CD8-positive, alpha-beta memory T cell (primary cell): ENCODE results near the gene TCAP. TPM values are rescaled to one million over a fixed set of nuclear protein-coding genes. Genes with fewer than 3 reads are reported as not detected.

Experiments
- CTCF ChIA-PET: fragments of 350-600 bp; sonication (Branson Sonifier 250); formaldehyde crosslinking; loops from one replicate; lab custom pipeline; 2021; ENCODE audit warnings: antibody characterized with exemption; lab: Charles Lee
- POLR2A ChIA-PET: fragments of 350-600 bp; sonication (Branson Sonifier 250); formaldehyde crosslinking; loops from one replicate; lab custom pipeline; 2021; ENCODE audit warnings: antibody characterized with exemption; lab: Charles Lee
- DNase-seq, 5 donors: peaks; one replicate each; pipeline versions ENCODE4 v3.0.0 to v3.0.0-alpha.2; 2020 to 2022; ENCODE audit warnings: mixed read lengths in 1 of 5
- H3K27ac ChIP-seq: one replicate; pipeline ENCODE4 v1.7.0; 2013; ENCODE audit warnings: low read depth, mild to moderate bottlenecking, low read length, moderate library complexity
- H3K27me3 ChIP-seq: 2 replicates; pipeline ENCODE4 v1.7.0; 2013; ENCODE audit warnings: low read length, mild to moderate bottlenecking; ENCODE audit not compliant: insufficient read depth, poor library complexity, severe bottlenecking
- H3K36me3 ChIP-seq: 2 replicates; pipeline ENCODE4 v1.7.0; 2013; ENCODE audit warnings: mild to moderate bottlenecking, low read length, moderate library complexity; ENCODE audit not compliant: insufficient read depth
- H3K4me1 ChIP-seq: 2 replicates; pipeline ENCODE4 v1.7.0; 2013; ENCODE audit warnings: mild to moderate bottlenecking, low read length, moderate library complexity; ENCODE audit not compliant: insufficient read depth
- H3K4me3 ChIP-seq: 2 replicates; pipeline ENCODE4 v1.7.0; 2013; ENCODE audit warnings: mild to moderate bottlenecking, low read length
- H3K9me3 ChIP-seq: 2 replicates; pipeline ENCODE4 v1.7.0; 2013; ENCODE audit warnings: mild to moderate bottlenecking, low read length
- H3K27ac Mint-ChIP-seq, 8 donors: one replicate each; pipeline ENCODE4 v1.8.0; 2020 to 2021; ENCODE audit warnings: mixed read lengths in 8 of 8, mild to moderate bottlenecking in 6 of 8, inconsistent platforms in 3 of 8, moderate library complexity in 3 of 8
- H3K27me3 Mint-ChIP-seq, 2 donors: one replicate each; pipeline ENCODE4 v1.8.0; 2020 to 2021; ENCODE audit warnings: mixed read lengths in 2 of 2, mild to moderate bottlenecking in 1 of 2, moderate library complexity in 1 of 2
- H3K36me3 Mint-ChIP-seq, 3 donors: one replicate each; pipeline ENCODE4 v1.8.0; 2020 to 2021; ENCODE audit warnings: mixed read lengths in 3 of 3, inconsistent platforms in 1 of 3, mild to moderate bottlenecking in 1 of 3
- H3K4me1 Mint-ChIP-seq, 3 donors: one replicate each; pipeline ENCODE4 v1.8.0; 2020 to 2021; ENCODE audit warnings: mixed read lengths in 3 of 3, inconsistent platforms in 1 of 3, mild to moderate bottlenecking in 1 of 3
- H3K4me3 Mint-ChIP-seq, 7 donors: one replicate each; pipeline ENCODE4 v1.8.0; 2020 to 2021; ENCODE audit warnings: mixed read lengths in 7 of 7, mild to moderate bottlenecking in 6 of 7, moderate library complexity in 4 of 7, inconsistent platforms in 2 of 7
- H3K9me3 Mint-ChIP-seq, 5 donors: one replicate each; pipeline ENCODE4 v1.8.0; 2020 to 2022; ENCODE audit warnings: mixed read lengths in 5 of 5, mild to moderate bottlenecking in 3 of 5, moderate library complexity in 2 of 5, inconsistent platforms in 1 of 5
- polyA plus RNA-seq: library from polyadenylated mRNA; unstranded; fragments of 300-500 nt; fragmentation: Illumina TruSeq; gene quantifications from one replicate; pipeline ENCODE4 v1.2.3, GENCODE V29; 2021
- total RNA-seq, 2 experiments: library from RNA; stranded (reverse); gene quantifications; one replicate each; pipeline ENCODE4 v1.2.3, GENCODE V29; 2021

TCAP gene
- total and polyA plus RNA-seq, 3 experiments from 2014 or later, result 0.97 to 1.6 TPM; not detected in 1

- H3K36me3 Mint-ChIP-seq, result peaks cover 0 to 4% (median 0%) of the 10 kb centered on the region in 3 donors
- no peaks in the 10 kb centered on the region for H3K9me3 Mint-ChIP-seq
- H3K27ac Mint-ChIP-seq, result peak overlapping the region in 1 of 8 donors; percentile 26
- H3K4me1 Mint-ChIP-seq, result peaks cover 15 to 25% (median 25%) of the 10 kb centered on the region in 3 donors
- CTCF ChIA-PET, result interaction anchor here (1.1 to 1.5 kb wide), 3 partner anchors 27 to 489 kb away, joined by 3 read pairs; partner anchors contain the start of gene MIEN1
- peaks cover 10% of the 10 kb centered on the region for H3K27me3 ChIP-seq
- no peaks in the 10 kb centered on the region for H3K36me3 ChIP-seq
- POLR2A ChIA-PET, result no interaction called here
- H3K27ac ChIP-seq, result no peak overlapping the region
- DNase-seq, result no peak
- H3K4me3 ChIP-seq, result no peak overlapping the region
- H3K27me3 Mint-ChIP-seq, result peaks cover 18 to 33% of the 10 kb centered on the region in 2 donors
- peaks cover 13% of the 10 kb centered on the region for H3K4me1 ChIP-seq
- H3K9me3 ChIP-seq, result no peaks in the 10 kb centered on the region
- H3K4me3 Mint-ChIP-seq, result peak overlapping the region in 1 of 7 donors; percentile 28
Measured at GRCh38 chr17:39702901-39703893, 38.0 kb downstream of the TCAP start.

GRCh38 chr17:39703913-39704312 lies 38.8 kb downstream of the TCAP start:
- Histone ChIP-seq H3K4me1 (peaks cover 18% of the 10 kb centered on the region), H3K36me3 (no peaks in the 10 kb centered on the region), H3K9me3 (no peaks in the 10 kb centered on the region), H3K27me3 (peaks cover 10% of the 10 kb centered on the region), H3K27ac (no peak overlapping the region), H3K4me3 (no peak overlapping the region)
- Mint-ChIP-seq H3K9me3 (no peaks in the 10 kb centered on the region), H3K27ac (no peak overlapping the region), H3K27me3 (peaks cover 18 to 30% of the 10 kb centered on the region in 2 donors), H3K4me3 (no peak overlapping the region), H3K36me3 (peaks cover 0 to 4% (median 0%) of the 10 kb centered on the region in 3 donors), H3K4me1 (peaks cover 16 to 25% (median 24%) of the 10 kb centered on the region in 3 donors)
- POLR2A ChIA-PET, result no interaction called here
- no peak for DNase-seq
- CTCF ChIA-PET, result interaction anchor here (1.1 to 1.2 kb wide), 2 partner anchors 27 to 488 kb away, joined by 3 read pairs; partner anchors contain the start of gene MIEN1

DNA sequence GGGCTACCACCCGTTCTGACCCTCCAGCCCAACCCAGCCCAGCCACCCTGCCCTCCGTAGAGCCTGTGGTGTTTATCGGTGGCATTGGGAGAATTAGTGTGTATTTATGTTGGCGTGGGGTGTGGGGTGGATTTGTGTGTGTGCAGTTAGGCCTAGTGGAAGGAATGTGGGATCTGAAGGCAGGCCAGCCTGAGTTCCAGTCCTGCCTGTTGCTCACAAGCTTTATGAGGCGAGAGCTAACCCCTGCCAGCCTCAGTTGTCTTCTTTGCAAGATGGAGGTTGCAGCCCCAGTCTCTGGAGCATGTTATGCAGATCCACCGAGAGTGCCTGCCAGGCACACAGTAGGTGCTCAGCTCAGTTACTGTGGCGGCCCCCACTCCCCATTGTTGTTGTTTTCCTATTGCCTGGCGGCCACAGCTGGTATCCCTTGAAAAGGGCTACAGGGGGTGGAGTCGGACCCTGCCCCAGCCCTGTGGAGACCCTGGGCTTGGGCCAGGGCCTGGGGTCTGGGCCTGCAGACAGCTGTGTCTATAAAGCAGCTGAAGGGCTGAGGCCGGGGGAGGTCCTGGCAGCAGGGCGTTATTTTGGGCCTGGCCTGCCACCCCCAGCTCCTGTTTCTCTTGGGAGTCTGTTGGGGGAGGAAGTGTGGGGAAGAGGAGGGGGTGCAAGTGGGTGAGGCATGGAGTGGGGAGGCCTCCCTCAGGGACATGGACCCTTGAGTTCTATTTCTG lies 39.8 kb downstream of the TCAP start:
- Histone ChIP-seq H3K36me3 (no peaks in the 10 kb centered on the region), H3K4me3 (no peak overlapping the region), H3K4me1 (peaks cover 18% of the 10 kb centered on the region), H3K27ac (no peak overlapping the region), H3K27me3 (peaks cover 10% of the 10 kb centered on the region), H3K9me3 (no peaks in the 10 kb centered on the region)
- DNase-seq, result no peak
- peaks cover 13 to 20% of the 10 kb centered on the region in 2 donors for H3K27me3 Mint-ChIP-seq
- no peak overlapping the region for H3K27ac Mint-ChIP-seq
- ChIA-PET POLR2A (no interaction called here), CTCF (interaction anchor here (1.2 to 1.4 kb wide), 2 partner anchors 50 to 83 kb away, joined by 3 to 5 read pairs; no protein-coding TSS in a partner anchor)
- no peaks in the 10 kb centered on the region for H3K36me3 Mint-ChIP-seq
- no peak overlapping the region for H3K4me3 Mint-ChIP-seq
- peaks cover 14 to 20% (median 20%) of the 10 kb centered on the region in 3 donors for H3K4me1 Mint-ChIP-seq
- H3K9me3 Mint-ChIP-seq, result no peaks in the 10 kb centered on the region

GRCh38 chr17:39705786-39706348 lies 40.7 kb downstream of the TCAP start:
- peaks cover 8 to 16% of the 10 kb centered on the region in 2 donors for H3K27me3 Mint-ChIP-seq
- no peak for DNase-seq
- no peaks in the 10 kb centered on the region for H3K36me3 Mint-ChIP-seq
- Histone ChIP-seq H3K27ac (no peak overlapping the region), H3K9me3 (no peaks in the 10 kb centered on the region), H3K4me1 (peaks cover 18% of the 10 kb centered on the region), H3K27me3 (peaks cover 10% of the 10 kb centered on the region), H3K4me3 (no peak overlapping the region), H3K36me3 (no peaks in the 10 kb centered on the region)
- no peak overlapping the region for H3K4me3 Mint-ChIP-seq
- H3K4me1 Mint-ChIP-seq, result peaks cover 13 to 19% (median 19%) of the 10 kb centered on the region in 3 donors
- no peak overlapping the region for H3K27ac Mint-ChIP-seq
- no peaks in the 10 kb centered on the region for H3K9me3 Mint-ChIP-seq
- CTCF ChIA-PET, result interaction anchor here (0.8 to 1.4 kb wide), 3 partner anchors 51 to 275 kb away, joined by 3 to 5 read pairs (median 3); partner anchors contain the start of gene PSMD3
- POLR2A ChIA-PET, result no interaction called here

DNA sequence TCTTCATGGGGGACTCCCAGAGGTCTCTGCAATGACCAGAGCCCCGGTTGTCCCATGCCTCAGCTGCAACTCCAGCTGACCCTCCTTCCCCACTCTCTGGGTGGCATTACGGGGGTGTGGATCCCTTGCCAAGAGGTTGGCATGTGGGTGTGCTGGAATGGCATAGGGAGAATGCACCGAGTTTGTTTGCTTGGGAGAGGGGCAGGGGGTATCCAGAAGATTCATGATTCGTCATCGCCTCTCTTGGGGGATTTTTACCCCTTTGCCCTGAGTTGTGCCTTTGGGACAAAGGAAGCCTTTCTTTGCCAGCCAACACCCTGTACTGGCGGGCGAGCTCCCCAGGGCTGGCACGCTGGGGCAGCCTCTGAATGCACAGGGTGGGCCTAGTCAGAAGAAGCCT lies 41.2 kb downstream of the TCAP start:
- Histone ChIP-seq H3K27me3 (peaks cover 5% of the 10 kb centered on the region), H3K36me3 (no peaks in the 10 kb centered on the region), H3K4me1 (peaks cover 18% of the 10 kb centered on the region), H3K27ac (no peak overlapping the region), H3K9me3 (no peaks in the 10 kb centered on the region), H3K4me3 (no peak overlapping the region)
- no peaks in the 10 kb centered on the region for H3K9me3 Mint-ChIP-seq
- CTCF ChIA-PET, result interaction anchor here (0.6 to 1.4 kb wide), 3 partner anchors 51 to 274 kb away, joined by 3 to 5 read pairs (median 3); partner anchors contain the start of gene PSMD3
- H3K4me3 Mint-ChIP-seq, result no peak overlapping the region
- POLR2A ChIA-PET, result no interaction called here
- no peaks in the 10 kb centered on the region for H3K36me3 Mint-ChIP-seq
- peaks cover 3 to 11% of the 10 kb centered on the region in 2 donors for H3K27me3 Mint-ChIP-seq
- peaks cover 10 to 18% (median 14%) of the 10 kb centered on the region in 3 donors for H3K4me1 Mint-ChIP-seq
- no peak overlapping the region for H3K27ac Mint-ChIP-seq
- DNase-seq, result no peak

GRCh38 chr17:39706921-39707337 lies 41.8 kb downstream of the TCAP start:
- peaks cover under 1 to 6% of the 10 kb centered on the region in 2 donors for H3K27me3 Mint-ChIP-seq
- peak overlapping the region; percentile 55 for H3K4me3 ChIP-seq
- no peak overlapping the region for H3K27ac ChIP-seq
- POLR2A ChIA-PET, result no interaction called here
- peak overlapping the region in 3 of 8 donors; percentile 3 to 81 (median 71) for H3K27ac Mint-ChIP-seq
- peak overlapping the region in 5 of 7 donors; percentile 4 to 80 (median 49) for H3K4me3 Mint-ChIP-seq
- H3K36me3 Mint-ChIP-seq, result peaks cover 0 to 1% (median 0%) of the 10 kb centered on the region in 3 donors
- CTCF ChIA-PET, result interaction anchor here (0.6 kb wide), 1 partner anchor 247 kb away, joined by 3 read pairs; no protein-coding TSS in a partner anchor
- DNase-seq, result peak in 1 of 5 donors; percentile 37
- peaks cover 4% of the 10 kb centered on the region for H3K27me3 ChIP-seq
- peaks cover 10 to 18% (median 13%) of the 10 kb centered on the region in 3 donors for H3K4me1 Mint-ChIP-seq
- no peaks in the 10 kb centered on the region for H3K36me3 ChIP-seq
- peaks cover 18% of the 10 kb centered on the region for H3K4me1 ChIP-seq
- no peaks in the 10 kb centered on the region for H3K9me3 Mint-ChIP-seq
- no peaks in the 10 kb centered on the region for H3K9me3 ChIP-seq

DNA sequence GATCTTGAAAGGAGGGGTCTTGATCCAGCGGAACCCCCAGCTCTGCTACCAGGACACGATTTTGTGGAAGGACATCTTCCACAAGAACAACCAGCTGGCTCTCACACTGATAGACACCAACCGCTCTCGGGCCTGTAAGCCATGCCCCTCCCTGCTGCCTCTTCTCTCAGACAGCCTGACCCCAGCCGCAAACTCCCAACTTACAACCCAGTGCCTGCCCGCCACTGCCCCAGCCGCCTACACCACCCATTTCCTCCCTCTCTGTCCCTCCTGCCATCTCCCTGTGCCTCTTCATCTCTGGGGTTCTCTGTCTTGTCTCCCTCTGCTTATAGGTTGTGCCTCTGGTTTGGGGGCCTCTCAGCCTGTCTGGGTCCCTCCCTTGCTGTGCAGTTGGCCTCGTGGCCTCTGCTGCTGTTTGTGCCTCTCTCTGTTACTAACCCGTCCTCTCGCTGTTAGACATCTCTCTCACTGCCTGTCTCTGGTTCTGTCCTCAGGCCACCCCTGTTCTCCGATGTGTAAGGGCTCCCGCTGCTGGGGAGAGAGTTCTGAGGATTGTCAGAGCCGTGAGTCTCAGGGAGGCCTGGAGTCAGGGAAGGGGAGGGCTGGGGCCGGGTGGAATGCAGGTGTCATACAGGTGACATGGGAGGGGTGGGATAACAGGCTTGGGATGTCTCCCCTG lies 44.3 kb downstream of the TCAP start:
- no peaks in the 10 kb centered on the region for H3K27me3 ChIP-seq
- no peak overlapping the region for H3K4me3 ChIP-seq
- H3K27ac Mint-ChIP-seq, result peak overlapping the region in 5 of 8 donors; percentile 23 to 93 (median 56)
- ChIA-PET CTCF (no interaction called here), POLR2A (no interaction called here)
- peaks cover 0 to 2% of the 10 kb centered on the region in 2 donors for H3K27me3 Mint-ChIP-seq
- H3K4me3 Mint-ChIP-seq, result peak overlapping the region in 3 of 7 donors; percentile 12 to 36 (median 16)
- H3K36me3 Mint-ChIP-seq, result peaks cover 0 to 3% (median 0%) of the 10 kb centered on the region in 3 donors
- peaks cover 10 to 18% (median 13%) of the 10 kb centered on the region in 3 donors for H3K4me1 Mint-ChIP-seq
- peaks cover 18% of the 10 kb centered on the region for H3K4me1 ChIP-seq
- no peaks in the 10 kb centered on the region for H3K9me3 Mint-ChIP-seq
- no peak overlapping the region for H3K27ac ChIP-seq
- H3K9me3 ChIP-seq, result no peaks in the 10 kb centered on the region
- DNase-seq, result no peak
- H3K36me3 ChIP-seq, result no peaks in the 10 kb centered on the region
